Measurements from ENCODE around the gene UTS2B.

Gene UTS2B

GRCh38 chr3:191350396-191351090, 20.2 kb upstream of the UTS2B start:
- no peak for DNase-seq

GRCh38 chr3:191348098-191348497, 17.8 kb upstream of the UTS2B start:
- DNase-seq: no peak

- no peak for DNase-seq
Observed at GRCh38 chr3:191347228-191347627, 16.9 kb upstream of the UTS2B start.

- no peak for DNase-seq
Observed at GRCh38 chr3:191345334-191345733, 15.0 kb upstream of the UTS2B start.

- no peak for DNase-seq
Observed at GRCh38 chr3:191343913-191344312, 13.6 kb upstream of the UTS2B start.

- no peak for DNase-seq
Observed at GRCh38 chr3:191343115-191343514, 12.8 kb upstream of the UTS2B start.

GRCh38 chr3:191342411-191342810, 12.1 kb upstream of the UTS2B start:
- no peak for DNase-seq

- DNase-seq: no peak
Observed at GRCh38 chr3:191342006-191342405, 11.7 kb upstream of the UTS2B start.

- no peak for DNase-seq
Observed at GRCh38 chr3:191340966-191341365, 10.6 kb upstream of the UTS2B start.

GRCh38 chr3:191340351-191340750, 10.0 kb upstream of the UTS2B start:
- DNase-seq: no peak

- DNase-seq: no peak
Observed at GRCh38 chr3:191339316-191339917, 9.1 kb upstream of the UTS2B start.

- DNase-seq: no peak
Observed at GRCh38 chr3:191338177-191338488, 7.8 kb upstream of the UTS2B start.

GRCh38 chr3:191336833-191337232, 6.5 kb upstream of the UTS2B start:
- DNase-seq: no peak

- DNase-seq: no peak
Observed at GRCh38 chr3:191334346-191334893, 4.1 kb upstream of the UTS2B start.

- DNase-seq: no peak
Observed at GRCh38 chr3:191333298-191333880, 3.1 kb upstream of the UTS2B start.

GRCh38 chr3:191331388-191331787, 1.1 kb upstream of the UTS2B start:
- no peak for DNase-seq

- no peak for DNase-seq
Observed at GRCh38 chr3:191330530-191331048, 263 bp upstream of the UTS2B start.

- peak; percentile 80 for DNase-seq
Observed at GRCh38 chr3:191328962-191329653, 1.2 kb downstream of the UTS2B start, which contains the start of gene CCDC50. Gene CCDC50, plus strand, starts transcription at chr3:191329394. Its CDS starts 281 bp downstream, at chr3:191329675.

GRCh38 chr3:191328383-191328961, 1.9 kb downstream of the UTS2B start:
- no peak for DNase-seq

- DNase-seq: no peak
Observed at GRCh38 chr3:191327526-191327925, 2.8 kb downstream of the UTS2B start.

GRCh38 chr3:191324936-191325335, 5.4 kb downstream of the UTS2B start:
- DNase-seq: no peak

- DNase-seq: no peak
Observed at GRCh38 chr3:191321019-191321767, 9.1 kb downstream of the UTS2B start.
